MM.1S (cell line): ENCODE data around the gene BNIP5.

Source experiments
- DNase-seq: peaks from one replicate; pipeline ENCODE4 v3.0.0-alpha.2; 2015
- H2AFZ ChIP-seq: fragments of 300-600 bp; sonication (generic); 2 replicates; pipeline ENCODE4 v1.6.0; 2016; ENCODE audit warnings: antibody characterized with exemption, low read length
- H3F3A ChIP-seq: fragments of 300-600 bp; sonication (generic); 2 replicates; pipeline ENCODE4 v1.6.1; 2016; ENCODE audit warnings: mild to moderate bottlenecking, antibody characterized with exemption, low read length, moderate library complexity, mixed read lengths; ENCODE audit not compliant: insufficient read depth
- H3K27ac ChIP-seq: fragments of 300-600 bp; sonication (generic); 2 replicates; pipeline ENCODE4 v1.5.1; 2016; ENCODE audit warnings: mild to moderate bottlenecking, low read length
- H3K27me3 ChIP-seq: fragments of 300-600 bp; sonication (generic); replicated peaks from 2 replicates; pipeline ENCODE4 v1.6.0; 2016; ENCODE audit warnings: low read length; ENCODE audit not compliant: insufficient read depth
- H3K36me3 ChIP-seq: fragments of 300-600 bp; sonication (generic); replicated peaks from 2 replicates; pipeline ENCODE4 v1.6.1; 2016; ENCODE audit warnings: mild to moderate bottlenecking, low read length, mixed read lengths; ENCODE audit not compliant: insufficient read depth
- H3K4me1 ChIP-seq: fragments of 300-600 bp; sonication (generic); 2 replicates; pipeline ENCODE4 v1.6.1; 2016; ENCODE audit warnings: low read length, mixed read lengths
- H3K4me2 ChIP-seq: fragments of 300-600 bp; sonication (generic); 2 replicates; pipeline ENCODE4 v1.6.0; 2016; ENCODE audit warnings: low read depth, low read length
- H3K4me3 ChIP-seq: fragments of 300-600 bp; sonication (generic); 2 replicates; pipeline ENCODE4 v1.5.1; 2016; ENCODE audit warnings: low read length, mixed read lengths
- H3K79me2 ChIP-seq: fragments of 300-600 bp; sonication (generic); 2 replicates; pipeline ENCODE4 v1.6.1; 2016; ENCODE audit warnings: mixed run types, low read length, mixed read lengths
- H3K9ac ChIP-seq: fragments of 300-600 bp; sonication (generic); 2 replicates; pipeline ENCODE4 v1.6.1; 2016; ENCODE audit warnings: low read length, mixed read lengths
- H3K9me2 ChIP-seq: fragments of 300-600 bp; sonication (generic); replicated peaks from 2 replicates; pipeline ENCODE4 v1.6.1; 2016; ENCODE audit warnings: mild to moderate bottlenecking, low read length, mixed read lengths; ENCODE audit not compliant: insufficient read depth
- H3K9me3 ChIP-seq: fragments of 300-600 bp; sonication (generic); replicated peaks from 2 replicates; pipeline ENCODE4 v1.6.1; 2016; ENCODE audit warnings: mild to moderate bottlenecking, low read length, mixed read lengths; ENCODE audit not compliant: insufficient read depth
- H4K20me1 ChIP-seq: fragments of 300-600 bp; sonication (generic); 2 replicates; pipeline ENCODE4 v1.6.1; 2016; ENCODE audit warnings: mild to moderate bottlenecking, low read length, moderate library complexity, mixed read lengths; ENCODE audit not compliant: insufficient read depth
- EZH2 ChIP-seq: fragments of 300-600 bp; sonication (generic); optimal IDR thresholded peaks from 2 replicates; pipeline ENCODE3; 2017; ENCODE audit warnings: low read depth, mild to moderate bottlenecking, antibody characterized with exemption, low read length, mixed read lengths
- EZH2phosphoT487 ChIP-seq: fragments of 300-600 bp; sonication (generic); IDR thresholded peaks from 2 replicates; pipeline ENCODE4 v1.6.1; 2018; ENCODE audit warnings: antibody characterized with exemption, low read length
- TF ChIP-seq, protein P1 (sequence below): fragments of 300-600 bp; sonication (generic); IDR thresholded peaks from 2 replicates; pipeline ENCODE4 v1.5.1; 2016; ENCODE audit warnings: antibody characterized with exemption, low read length, mixed read lengths

BNIP5 gene

DNA sequence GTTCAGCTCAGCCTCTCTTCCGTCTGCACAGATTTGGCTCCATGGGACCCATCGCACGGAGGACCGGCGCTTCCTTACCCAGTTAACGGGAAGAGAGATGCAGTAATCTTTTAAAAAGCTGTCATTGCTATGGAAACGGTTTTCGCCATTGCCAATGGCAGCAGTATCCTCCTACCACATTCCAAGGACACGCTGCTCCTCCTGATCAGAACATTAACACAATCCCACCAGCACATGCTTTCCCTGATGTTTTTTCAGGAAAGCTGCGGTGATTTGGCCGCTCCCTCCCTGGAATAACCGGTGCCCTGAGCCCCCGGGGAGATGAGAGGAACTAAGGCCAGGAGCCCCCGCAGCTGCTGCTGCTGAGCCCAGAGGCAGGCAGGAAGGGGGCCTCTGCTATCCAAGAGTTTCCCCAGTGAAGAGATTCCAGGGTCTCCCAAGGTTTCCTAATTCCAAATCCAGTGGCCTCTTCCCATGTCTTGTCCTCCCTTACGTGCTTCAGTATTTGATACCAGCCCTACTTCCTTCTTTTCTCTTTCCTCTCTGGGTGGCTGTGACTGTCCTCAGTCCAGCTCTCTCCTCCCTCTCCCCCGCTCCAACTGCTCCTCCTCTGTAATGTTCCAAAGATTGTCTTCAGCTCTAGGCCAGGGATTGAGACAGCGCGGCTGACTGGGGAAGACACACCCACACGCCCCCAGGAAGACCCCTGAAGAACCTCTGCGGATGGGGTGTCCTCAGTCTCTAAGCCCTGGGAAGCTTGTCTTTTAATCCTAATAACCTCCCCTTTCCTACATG, 2.6 kb downstream of the BNIP5 start:
- Histone ChIP-seq H3K27ac (no peak overlapping the region), H3K4me2 (no peak overlapping the region)
- no peak for DNase-seq

DNA sequence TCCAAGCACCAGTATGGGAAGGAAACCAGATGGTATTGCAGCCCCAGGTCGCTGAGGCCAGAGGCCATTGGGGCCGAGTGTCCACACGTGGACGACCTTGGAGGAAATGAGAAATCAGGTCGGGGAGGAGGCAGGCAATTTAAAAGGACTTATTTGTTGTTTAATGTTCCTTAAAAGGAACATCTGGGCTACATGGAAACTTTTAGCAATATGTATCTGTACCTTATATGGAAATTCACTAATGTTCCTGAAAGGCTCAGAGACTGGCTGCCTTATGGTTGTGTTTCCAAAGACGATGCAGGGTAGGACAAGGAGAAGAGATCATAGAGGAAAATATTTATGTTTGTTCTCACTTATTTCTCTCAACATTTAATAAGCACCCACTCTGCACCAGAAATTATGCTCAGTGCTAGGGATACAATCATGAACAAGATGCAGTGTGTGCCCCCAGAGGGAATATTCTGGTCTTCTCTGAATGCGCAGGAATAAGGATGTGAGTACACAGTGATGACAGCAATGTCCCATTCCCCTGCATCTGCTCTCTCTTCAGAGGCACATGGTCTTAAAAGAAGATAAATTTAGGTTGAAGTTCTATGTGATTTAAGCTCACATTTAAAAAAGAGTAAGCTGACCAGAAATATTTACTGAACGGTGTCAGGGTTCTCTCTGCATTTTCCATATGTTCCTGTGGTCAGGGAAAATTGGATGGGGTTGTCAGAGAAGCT, 3.4 kb downstream of the BNIP5 start:
- Histone ChIP-seq H3F3A (no peaks in the 10 kb centered on the region), H3K79me2 (no peaks in the 10 kb centered on the region), H3K36me3 (no peaks in the 10 kb centered on the region), H3K4me1 (peaks cover 10% of the 10 kb centered on the region), H3K27me3 (no peaks in the 10 kb centered on the region; the same call in 1 of the 2 replicates), H3K27ac (no peak overlapping the region), H2AFZ (no peak overlapping the region), H3K9me3 (no peaks in the 10 kb centered on the region), H3K9me2 (no peaks in the 10 kb centered on the region), H3K4me3 (no peak overlapping the region), H3K9ac (no peak overlapping the region), H4K20me1 (no peaks in the 10 kb centered on the region), H3K4me2 (no peak overlapping the region)
- no peak for TF ChIP-seq EZH2phosphoT487
- TF ChIP-seq EZH2 = no peak
- TF ChIP-seq, protein P1, sequence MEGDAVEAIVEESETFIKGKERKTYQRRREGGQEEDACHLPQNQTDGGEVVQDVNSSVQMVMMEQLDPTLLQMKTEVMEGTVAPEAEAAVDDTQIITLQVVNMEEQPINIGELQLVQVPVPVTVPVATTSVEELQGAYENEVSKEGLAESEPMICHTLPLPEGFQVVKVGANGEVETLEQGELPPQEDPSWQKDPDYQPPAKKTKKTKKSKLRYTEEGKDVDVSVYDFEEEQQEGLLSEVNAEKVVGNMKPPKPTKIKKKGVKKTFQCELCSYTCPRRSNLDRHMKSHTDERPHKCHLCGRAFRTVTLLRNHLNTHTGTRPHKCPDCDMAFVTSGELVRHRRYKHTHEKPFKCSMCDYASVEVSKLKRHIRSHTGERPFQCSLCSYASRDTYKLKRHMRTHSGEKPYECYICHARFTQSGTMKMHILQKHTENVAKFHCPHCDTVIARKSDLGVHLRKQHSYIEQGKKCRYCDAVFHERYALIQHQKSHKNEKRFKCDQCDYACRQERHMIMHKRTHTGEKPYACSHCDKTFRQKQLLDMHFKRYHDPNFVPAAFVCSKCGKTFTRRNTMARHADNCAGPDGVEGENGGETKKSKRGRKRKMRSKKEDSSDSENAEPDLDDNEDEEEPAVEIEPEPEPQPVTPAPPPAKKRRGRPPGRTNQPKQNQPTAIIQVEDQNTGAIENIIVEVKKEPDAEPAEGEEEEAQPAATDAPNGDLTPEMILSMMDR = no peak
- DNase-seq = no peak

More for the DNA sequence above, 2.6 kb downstream of the BNIP5 start:
- Histone ChIP-seq H3K9me2 (no peaks in the 10 kb centered on the region), H3F3A (no peaks in the 10 kb centered on the region), H3K27me3 (no peaks in the 10 kb centered on the region; the same call in 1 of the 2 replicates), H3K9ac (no peak overlapping the region), H3K4me1 (peaks cover 10% of the 10 kb centered on the region), H4K20me1 (no peaks in the 10 kb centered on the region), H3K36me3 (no peaks in the 10 kb centered on the region), H3K4me3 (no peak overlapping the region), H2AFZ (no peak overlapping the region), H3K79me2 (no peaks in the 10 kb centered on the region), H3K9me3 (no peaks in the 10 kb centered on the region)
- no peak for TF ChIP-seq EZH2
- TF ChIP-seq EZH2phosphoT487 = no peak
- TF ChIP-seq, protein P1 = no peak

DNA sequence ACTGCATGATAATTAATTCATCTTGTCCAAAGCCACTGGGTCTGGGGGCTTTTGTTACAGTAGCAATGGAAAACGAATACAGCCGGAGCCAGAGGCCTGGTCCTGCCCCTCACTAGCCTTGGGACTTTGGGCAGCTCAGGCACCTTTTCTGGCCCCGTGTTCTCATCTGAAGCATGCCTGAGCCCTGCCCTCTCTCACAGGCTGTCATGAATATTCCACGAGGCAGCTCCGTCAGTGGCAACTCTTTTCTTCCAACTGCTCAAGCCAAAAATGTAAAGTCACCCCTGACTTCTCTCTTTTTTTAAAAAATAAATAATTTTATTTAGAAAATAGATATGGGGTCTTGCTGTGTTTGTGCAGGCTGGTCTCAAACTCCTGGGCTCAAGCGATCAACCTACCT, 5.3 kb downstream of the BNIP5 start:
- H3K4me2 ChIP-seq = no peak overlapping the region
- no peaks in the 10 kb centered on the region for H3F3A ChIP-seq
- H3K79me2 ChIP-seq = no peaks in the 10 kb centered on the region
- no peak overlapping the region for H3K4me3 ChIP-seq
- 0 out of 2 replicates have a peak, but pooled peaks cover 1% of the 10 kb centered on the region for H3K4me1 ChIP-seq
- DNase-seq = no peak
- TF ChIP-seq EZH2 (no peak), EZH2phosphoT487 (no peak)
- TF ChIP-seq, protein P1 = no peak
- no peak overlapping the region for H2AFZ ChIP-seq
- no peaks in the 10 kb centered on the region; the same call in 1 of the 2 replicates for H3K27me3 ChIP-seq
- no peaks in the 10 kb centered on the region for H3K36me3 ChIP-seq
- no peaks in the 10 kb centered on the region for H3K9me3 ChIP-seq
- no peaks in the 10 kb centered on the region for H3K9me2 ChIP-seq
- no peaks in the 10 kb centered on the region for H4K20me1 ChIP-seq
- H3K27ac ChIP-seq = no peak overlapping the region
- no peak overlapping the region for H3K9ac ChIP-seq
